GM12878 (cell line): ENCODE data around the gene DHRS7B. TPM values are rescaled to one million over a fixed set of nuclear protein-coding genes. Genes with fewer than 3 reads are reported as not detected.

Source experiments
- ATAC-seq: fragments of 200-7000 bp; cut with Tn5 transposase; 3 replicates; pipeline ENCODE4 v1.9.1; 2020; ENCODE audit warnings: mild to moderate bottlenecking, moderate library complexity
- BruUV-seq: library from RNA; stranded (reverse); fragments of 400-500 nt; replicated peaks from 2 replicates; lab custom pipeline; 2021; lab: Mats Ljungman, UMichigan
- CTCF ChIA-PET: fragments of 300-600 bp; sonication (Branson Sonifier 250); formaldehyde crosslinking; extraction: SDS; loops from one replicate; lab custom pipeline; 2021; ENCODE audit warnings: inconsistent platforms; lab: Yijun Ruan, JAX
- POLR2A ChIA-PET: fragments of 350-600 bp; formaldehyde crosslinking; extraction: SDS; loops from one replicate; lab custom pipeline; 2021; ENCODE audit warnings: inconsistent platforms; lab: Charles Lee
- RAD21 ChIA-PET: fragments of 300-600 bp; sonication (Branson Sonifier 250); formaldehyde crosslinking; loops from one replicate; lab custom pipeline; 2023; ENCODE audit warnings: antibody characterized with exemption; ENCODE audit not compliant: unreplicated experiment; lab: Charles Lee
- SMC1A ChIA-PET: fragments of 300-600 bp; sonication (Branson Sonifier 250); formaldehyde crosslinking; loops from one replicate; lab custom pipeline; 2023; ENCODE audit not compliant: unreplicated experiment, uncharacterized antibody; lab: Charles Lee
- DNase-seq: peaks from one replicate; pipeline ENCODE4 v3.0.0-alpha.2; 2011; ENCODE audit warnings: low read depth, low spot score
- FAIRE-seq: peaks from 3 replicates; lab custom pipeline; 2011; peaks lifted over from hg19 to GRCh38; lab: Jason Lieb, UNC
- H2AFZ ChIP-seq: 2 replicates; pipeline ENCODE4 v1.6.0; 2011; ENCODE audit warnings: low read depth, low read length, control low read depth; ENCODE audit not compliant: control insufficient read depth
- H3K27ac ChIP-seq: 2 replicates; pipeline ENCODE4 v1.5.1; 2011; ENCODE audit warnings: control low read depth; ENCODE audit not compliant: control insufficient read depth, insufficient read depth
- H3K27me3 ChIP-seq, 2 experiments: replicated peaks in 1 of 2; 2 replicates each; pipeline versions ENCODE4 v1.6.0 to v1.6.1; 2011; ENCODE audit warnings: low read length in 1 of 2; ENCODE audit not compliant: control insufficient read depth in 2 of 2, insufficient read depth in 2 of 2
- H3K36me3 ChIP-seq, 2 experiments: 2 replicates each; pipeline ENCODE4 v1.5.1; 2011; ENCODE audit warnings: low read length in 1 of 2; ENCODE audit not compliant: control insufficient read depth in 2 of 2, insufficient read depth in 2 of 2
- H3K4me1 ChIP-seq: 2 replicates; pipeline ENCODE4 v1.6.1; 2011; ENCODE audit warnings: mild to moderate bottlenecking, low read length, moderate library complexity, mixed read lengths; ENCODE audit not compliant: control insufficient read depth, insufficient read depth
- H3K4me2 ChIP-seq: 2 replicates; pipeline ENCODE4 v1.6.0; 2011; ENCODE audit warnings: control low read depth; ENCODE audit not compliant: control insufficient read depth, insufficient read depth
- H3K4me3 ChIP-seq: fragments of 200-600 bp; sonication (generic); 2 replicates; pipeline ENCODE4 v1.5.1; 2016
- H3K79me2 ChIP-seq: 2 replicates; pipeline ENCODE4 v1.6.0; 2011; ENCODE audit warnings: low read length; ENCODE audit not compliant: control insufficient read depth, insufficient read depth
- H3K9ac ChIP-seq: 2 replicates; pipeline ENCODE4 v1.8.0; 2011; ENCODE audit warnings: low read length, control low read depth, mixed read lengths; ENCODE audit not compliant: control insufficient read depth, insufficient read depth
- H3K9me3 ChIP-seq: replicated peaks from 3 replicates; pipeline ENCODE4 v1.5.1; 2011; ENCODE audit warnings: mild to moderate bottlenecking, low read length; ENCODE audit not compliant: control insufficient read depth, insufficient read depth
- H4K20me1 ChIP-seq: 2 replicates; pipeline ENCODE4 v1.6.0; 2011; ENCODE audit not compliant: control insufficient read depth, insufficient read depth
- CHD4 ChIP-seq: fragments of 200-600 bp; sonication (generic); IDR thresholded peaks from 2 replicates; pipeline ENCODE4 v1.6.1; 2016; ENCODE audit warnings: mild to moderate bottlenecking
- FOXM1 ChIP-seq: IDR thresholded peaks from 2 replicates; pipeline ENCODE4 v1.6.1; 2012; ENCODE audit warnings: low read depth, mild to moderate bottlenecking, inconsistent platforms, low read length, moderate library complexity
- MTA3 ChIP-seq: IDR thresholded peaks from 2 replicates; pipeline ENCODE4 v1.6.1; 2012; ENCODE audit warnings: low read length, inconsistent platforms, borderline replicate concordance
- MXI1 ChIP-seq: fragments of 150-350 bp; IDR thresholded peaks from 2 replicates; pipeline ENCODE4 v1.6.1; 2011; ENCODE audit warnings: low read depth, mild to moderate bottlenecking, inconsistent platforms, low read length, improper control_type of control experiment
- SIX5 ChIP-seq: IDR thresholded peaks from 2 replicates; pipeline ENCODE4 v1.6.1; 2011; ENCODE audit warnings: mild to moderate bottlenecking, low read depth, low read length, moderate library complexity; ENCODE audit not compliant: severe bottlenecking
- SKIL ChIP-seq: fragments of 450-650 bp; IDR thresholded peaks from 2 replicates; pipeline ENCODE4 v1.6.1; 2017; ENCODE audit warnings: mild to moderate bottlenecking, low read depth, inconsistent platforms; ENCODE audit not compliant: poor library complexity, severe bottlenecking
- SUPT20H ChIP-seq: IDR thresholded peaks from 2 replicates; pipeline ENCODE4 v1.6.1; 2011; ENCODE audit warnings: low read depth, mild to moderate bottlenecking, low read length, moderate library complexity, borderline replicate concordance; ENCODE audit not compliant: control insufficient read depth
- YBX1 ChIP-seq: fragments of 450-650 bp; IDR thresholded peaks from 2 replicates; pipeline ENCODE4 v1.6.1; 2016; ENCODE audit warnings: antibody characterized with exemption
- ZNF207 ChIP-seq: fragments of 450-650 bp; IDR thresholded peaks from 2 replicates; pipeline ENCODE4 v1.6.1; 2014; ENCODE audit warnings: antibody characterized with exemption, mild to moderate bottlenecking, borderline replicate concordance
- WGBS: methylation state at CpG from one replicate; pipeline ENCODE4 v1.1.6; 2016; ENCODE audit warnings: low lambda C conversion rate; ENCODE audit not compliant: insufficient replicate concordance, insufficient coverage; ENCODE audit errors: missing lambda C conversion rate; 5-methylcytosine and 5-hydroxymethylcytosine counted together
- in situ Hi-C: fragments of 300-500 bp; cut with MboI; formaldehyde crosslinking; loops from 9 replicates; pipeline ENCODE4 v1.14.3; 2018; ENCODE audit warnings: mixed read lengths
- intact Hi-C: fragments of 100-400 bp; cut with micrococcal nuclease; formaldehyde crosslinking; loops from one replicate; pipeline ENCODE4 v1.14.2; 2022; ENCODE audit not compliant: unreplicated experiment
- polyA plus RNA-seq, 11 experiments: library from polyadenylated mRNA; depleted of rRNA in 4 of 11; unstranded in 6 of 11; stranded (reverse) in 5 of 11; fragments of >200 nt; fragmentation: Nextera tagmentation in 4 of 11; fragmentation: Illumina TruSeq in 1 of 11; extraction: Ambion mirVana in 4 of 11; extraction: Trizol in 1 of 11; gene quantifications; 1 replicate in 1 of 11; 2 replicates in 10 of 11; pipeline versions ENCODE4 v1.2.1 to v1.2.3, GENCODE V29; 2011 to 2016; ENCODE audit warnings: inconsistent platforms in 2 of 11, missing spikeins in 2 of 11, low read depth in 1 of 11
- total RNA-seq, 4 experiments: library from RNA; depleted of rRNA in 3 of 4; stranded (reverse); fragments of >200 nt in 3 of 4; fragmentation: Illumina TruSeq in 1 of 4; extraction: Trizol in 1 of 4; gene quantifications; 2 replicates each; pipeline versions ENCODE4 v1.2.1 to v1.2.3, GENCODE V29; 2013 to 2021

The DHRS7B gene
- total and polyA plus RNA-seq, 10 of the 15 experiments (the other 5 are each of a cell fraction or from before 2014, with no cell fraction given), result 11.1 to 35.6 (median 23.0) TPM

GRCh38 chr17:21163101-21163500 is 36.3 kb downstream of the DHRS7B start:
- 99% methylated on average over 6 of the region's 6 CpGs for WGBS
- H3K36me3 ChIP-seq, result no peaks in the 10 kb centered on the region
- ATAC-seq, result no peak
- H3K4me2 ChIP-seq, result no peak overlapping the region
- no TSS peak for BruUV-seq
- ChIA-PET CTCF (interaction anchor here (1.1 to 1.8 kb wide), 2 partner anchors 31 to 46 kb away, joined by 3 to 4 read pairs; no protein-coding TSS in a partner anchor), RAD21 (interaction anchor here (1.7 kb wide), 1 partner anchor 34 kb away, joined by 4 read pairs; no protein-coding TSS in a partner anchor), POLR2A (interaction anchor here (0.7 kb wide), 1 partner anchor 8 kb away, joined by 3 read pairs; no protein-coding TSS in a partner anchor), SMC1A (interaction anchor here (0.8 kb wide), 1 partner anchor 44 kb away, joined by 5 read pairs; no protein-coding TSS in a partner anchor)
- TF ChIP-seq ZNF207, result no peak
- no peak for TF ChIP-seq MXI1
- no peak for TF ChIP-seq SKIL
- TF ChIP-seq YBX1, result no peak
- no peak for TF ChIP-seq CHD4
- no peak for TF ChIP-seq FOXM1
- TF ChIP-seq SIX5, result no peak
- TF ChIP-seq SUPT20H, result no peak
- TF ChIP-seq MTA3, result no peak
- H3K4me1 ChIP-seq, result no peaks in the 10 kb centered on the region
- H3K9ac ChIP-seq, result no peak overlapping the region
- no peak overlapping the region for H3K27ac ChIP-seq
- H3K9me3 ChIP-seq, result no peaks in the 10 kb centered on the region
- in situ Hi-C loops, result no loop called here
- H2AFZ ChIP-seq, result no peak overlapping the region
- no peaks in the 10 kb centered on the region for H3K79me2 ChIP-seq
- H3K4me3 ChIP-seq, result no peak overlapping the region
- no peaks in the 10 kb centered on the region for H3K27me3 ChIP-seq
- H4K20me1 ChIP-seq, result no peaks in the 10 kb centered on the region
- DNase-seq, result no peak
- no peak for FAIRE-seq
- intact Hi-C loops, result no loop called here
